DND-41 (cell line): ENCODE data around the gene HLA-DRA.

Experiments used
- EZH2 ChIP-seq: IDR thresholded peaks from 3 replicates; pipeline ENCODE4 v1.6.1; 2012; ENCODE audit warnings: borderline replicate concordance, low read depth, mild to moderate bottlenecking, moderate library complexity, low read length, inconsistent platforms; ENCODE audit not compliant: severe bottlenecking
- TF ChIP-seq, protein P1 (sequence below): IDR thresholded peaks from 2 replicates; pipeline ENCODE4 v1.5.1; 2012; ENCODE audit warnings: borderline replicate concordance, low read length, moderate library complexity, mild to moderate bottlenecking; ENCODE audit not compliant: poor library complexity, severe bottlenecking; ENCODE audit errors: extremely low read depth

DNA sequence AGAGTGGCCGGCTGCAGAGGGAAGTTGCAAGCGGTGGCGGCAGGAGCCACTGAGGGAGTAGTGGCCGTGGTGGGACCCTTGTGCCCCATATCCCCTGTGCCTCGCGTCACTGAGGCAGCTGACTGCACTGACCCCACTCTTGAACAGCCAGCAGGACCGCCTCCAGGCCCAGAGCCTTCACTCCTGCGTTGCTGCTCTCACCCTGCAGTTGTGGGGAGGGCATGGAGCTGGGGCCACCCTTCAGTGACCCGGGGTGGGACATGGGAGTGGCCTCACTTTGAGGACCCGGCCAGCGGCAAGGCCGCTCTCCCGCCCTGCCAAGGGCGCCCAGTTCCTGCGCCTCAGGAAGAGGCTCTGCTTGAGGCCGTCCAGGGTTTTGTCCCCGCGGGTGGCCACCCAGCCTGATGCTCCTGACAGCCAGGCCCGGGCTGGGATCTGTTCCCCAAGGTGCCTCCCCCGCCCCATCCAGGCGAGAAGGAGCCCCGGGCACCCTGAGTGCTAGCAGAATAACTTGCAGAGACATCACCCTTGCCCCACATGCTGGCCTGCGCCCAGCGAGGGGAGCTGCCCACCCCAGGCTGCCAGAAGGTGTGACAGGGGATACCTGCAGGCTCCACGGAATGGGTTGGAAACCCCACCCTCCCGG is 44.4 kb downstream of the HLA-DRA start:
- TF ChIP-seq, protein P1, sequence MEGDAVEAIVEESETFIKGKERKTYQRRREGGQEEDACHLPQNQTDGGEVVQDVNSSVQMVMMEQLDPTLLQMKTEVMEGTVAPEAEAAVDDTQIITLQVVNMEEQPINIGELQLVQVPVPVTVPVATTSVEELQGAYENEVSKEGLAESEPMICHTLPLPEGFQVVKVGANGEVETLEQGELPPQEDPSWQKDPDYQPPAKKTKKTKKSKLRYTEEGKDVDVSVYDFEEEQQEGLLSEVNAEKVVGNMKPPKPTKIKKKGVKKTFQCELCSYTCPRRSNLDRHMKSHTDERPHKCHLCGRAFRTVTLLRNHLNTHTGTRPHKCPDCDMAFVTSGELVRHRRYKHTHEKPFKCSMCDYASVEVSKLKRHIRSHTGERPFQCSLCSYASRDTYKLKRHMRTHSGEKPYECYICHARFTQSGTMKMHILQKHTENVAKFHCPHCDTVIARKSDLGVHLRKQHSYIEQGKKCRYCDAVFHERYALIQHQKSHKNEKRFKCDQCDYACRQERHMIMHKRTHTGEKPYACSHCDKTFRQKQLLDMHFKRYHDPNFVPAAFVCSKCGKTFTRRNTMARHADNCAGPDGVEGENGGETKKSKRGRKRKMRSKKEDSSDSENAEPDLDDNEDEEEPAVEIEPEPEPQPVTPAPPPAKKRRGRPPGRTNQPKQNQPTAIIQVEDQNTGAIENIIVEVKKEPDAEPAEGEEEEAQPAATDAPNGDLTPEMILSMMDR, result no peak
- no peak for TF ChIP-seq EZH2
